ENCODE measurements around the gene TENT4B.

DNA sequence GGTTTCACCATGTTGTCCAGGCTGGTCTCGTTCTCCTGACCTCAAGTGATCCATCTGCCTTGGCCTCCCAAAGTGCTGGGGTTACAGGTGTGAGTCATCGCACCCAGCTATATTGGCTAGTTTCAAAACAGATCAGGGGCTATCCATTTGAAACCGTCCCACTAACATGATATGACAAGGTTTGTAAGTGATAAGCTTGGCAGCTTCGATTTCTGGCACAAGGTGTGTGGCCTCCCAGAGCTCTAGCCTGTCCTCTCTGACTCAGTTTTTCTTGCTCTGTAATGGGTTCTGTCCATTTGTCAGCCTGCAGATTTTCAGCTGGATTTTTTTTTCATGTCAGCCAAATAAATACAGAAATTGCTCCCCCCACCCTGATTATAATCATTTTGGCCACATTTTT is 31.8 kb upstream of the TENT4B start:
- TF ChIP-seq, protein P1, sequence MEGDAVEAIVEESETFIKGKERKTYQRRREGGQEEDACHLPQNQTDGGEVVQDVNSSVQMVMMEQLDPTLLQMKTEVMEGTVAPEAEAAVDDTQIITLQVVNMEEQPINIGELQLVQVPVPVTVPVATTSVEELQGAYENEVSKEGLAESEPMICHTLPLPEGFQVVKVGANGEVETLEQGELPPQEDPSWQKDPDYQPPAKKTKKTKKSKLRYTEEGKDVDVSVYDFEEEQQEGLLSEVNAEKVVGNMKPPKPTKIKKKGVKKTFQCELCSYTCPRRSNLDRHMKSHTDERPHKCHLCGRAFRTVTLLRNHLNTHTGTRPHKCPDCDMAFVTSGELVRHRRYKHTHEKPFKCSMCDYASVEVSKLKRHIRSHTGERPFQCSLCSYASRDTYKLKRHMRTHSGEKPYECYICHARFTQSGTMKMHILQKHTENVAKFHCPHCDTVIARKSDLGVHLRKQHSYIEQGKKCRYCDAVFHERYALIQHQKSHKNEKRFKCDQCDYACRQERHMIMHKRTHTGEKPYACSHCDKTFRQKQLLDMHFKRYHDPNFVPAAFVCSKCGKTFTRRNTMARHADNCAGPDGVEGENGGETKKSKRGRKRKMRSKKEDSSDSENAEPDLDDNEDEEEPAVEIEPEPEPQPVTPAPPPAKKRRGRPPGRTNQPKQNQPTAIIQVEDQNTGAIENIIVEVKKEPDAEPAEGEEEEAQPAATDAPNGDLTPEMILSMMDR (IDR thresholded peaks at IDR 0.05; ENCODE audit: low read length) = no peak
- TF ChIP-seq EZH2 (IDR thresholded peaks at IDR 0.05; ENCODE audit: borderline replicate concordance, low read length) = no peak

Data from OCI-LY1 (cell line).